H1 (cell line): ENCODE data around the gene CCDC63. TPM values are rescaled to one million over a fixed set of nuclear protein-coding genes. Genes with fewer than 3 reads are reported as not detected.

Source experiments
- CTCF ChIA-PET: fragments of 300-600 bp; sonication (Branson Sonifier 250); formaldehyde crosslinking; loops from one replicate; lab custom pipeline; 2021; ENCODE audit not compliant: partially characterized antibody; lab: Charles Lee
- POLR2A ChIA-PET: fragments of 300-600 bp; sonication (Branson Sonifier 250); formaldehyde crosslinking; loops from one replicate; lab custom pipeline; 2021; ENCODE audit warnings: inconsistent platforms; ENCODE audit not compliant: partially characterized antibody; lab: Charles Lee
- DNase-seq, 2 experiments: peaks; one replicate each; pipeline versions ENCODE4 v3.0.0 to v3.0.0-alpha.2; 2010 to 2022; ENCODE audit warnings: low spot score in 2 of 2, low read depth in 1 of 2, mixed read lengths in 1 of 2
- FAIRE-seq: peaks from 2 replicates; lab custom pipeline; 2011; peaks lifted over from hg19 to GRCh38; lab: Jason Lieb, UNC
- H2AFZ ChIP-seq: 2 replicates; pipeline ENCODE4 v1.8.1; 2012; ENCODE audit warnings: low read length, inconsistent platforms
- H2AK5ac ChIP-seq: 2 replicates; pipeline ENCODE4 v1.6.1; 2013; ENCODE audit warnings: low read depth, low read length
- H2BK120ac ChIP-seq: replicated peaks from 2 replicates; pipeline ENCODE3; 2013; ENCODE audit warnings: low read depth, low read length, inconsistent platforms
- H2BK12ac ChIP-seq: 2 replicates; pipeline ENCODE4 v1.6.1; 2013; ENCODE audit warnings: low read depth, low read length
- H2BK15ac ChIP-seq: 2 replicates; pipeline ENCODE4 v1.6.1; 2013; ENCODE audit warnings: low read length
- H2BK20ac ChIP-seq: 2 replicates; pipeline ENCODE4 v1.6.1; 2013; ENCODE audit warnings: low read length
- H2BK5ac ChIP-seq: 2 replicates; pipeline ENCODE4 v1.6.1; 2013; ENCODE audit warnings: low read depth, low read length
- H3K14ac ChIP-seq: 2 replicates; pipeline ENCODE4 v1.6.1; 2013; ENCODE audit warnings: inconsistent platforms; ENCODE audit not compliant: insufficient read length
- H3K18ac ChIP-seq: 2 replicates; pipeline ENCODE4 v1.6.1; 2013; ENCODE audit warnings: low read length; ENCODE audit errors: extremely low read depth
- H3K23ac ChIP-seq: 2 replicates; pipeline ENCODE4 v1.6.1; 2013; ENCODE audit warnings: inconsistent platforms; ENCODE audit not compliant: insufficient read length
- H3K23me2 ChIP-seq: 2 replicates; pipeline ENCODE4 v1.6.1; 2013; ENCODE audit warnings: low read depth, low read length
- H3K27ac ChIP-seq: 2 replicates; pipeline ENCODE4 v1.6.1; 2011; ENCODE audit warnings: low read depth, low read length, inconsistent platforms
- H3K27me3 ChIP-seq, 4 experiments: replicated peaks in 1 of 4; 1 replicate in 1 of 4; 2 replicates in 3 of 4; pipeline versions ENCODE4 v1.6.1 to v1.8.1; 2011 to 2013; ENCODE audit warnings: low read length in 3 of 4, mild to moderate bottlenecking in 3 of 4, inconsistent platforms in 2 of 4, mixed read lengths in 2 of 4, moderate library complexity in 1 of 4; ENCODE audit not compliant: control insufficient read depth in 3 of 4, insufficient read depth in 3 of 4; ENCODE audit errors: extremely low read depth in 1 of 4
- H3K36me3 ChIP-seq, 4 experiments: 2 replicates each; pipeline versions ENCODE4 v1.6.1 to v1.8.1; 2011 to 2013; ENCODE audit warnings: mild to moderate bottlenecking in 4 of 4, low read length in 3 of 4, moderate library complexity in 2 of 4, control low read depth in 1 of 4, inconsistent platforms in 1 of 4; ENCODE audit not compliant: insufficient read depth in 4 of 4, control insufficient read depth in 2 of 4
- H3K4ac ChIP-seq: replicated peaks from 2 replicates; pipeline ENCODE3; 2013; ENCODE audit warnings: low read length, low read depth, mixed read lengths, inconsistent platforms; ENCODE audit not compliant: insufficient read length
- H3K4me1 ChIP-seq, 4 experiments: replicated peaks in 1 of 4; 1 replicate in 1 of 4; 2 replicates in 3 of 4; pipeline versions ENCODE4 v1.6.1 to v1.8.1; 2011 to 2013; ENCODE audit warnings: low read length in 3 of 4, inconsistent platforms in 2 of 4, mixed read lengths in 1 of 4; ENCODE audit not compliant: insufficient read depth in 4 of 4, control insufficient read depth in 3 of 4
- H3K4me2 ChIP-seq, 2 experiments: 2 replicates each; pipeline versions ENCODE4 v1.6.1 to v1.8.1; 2011 to 2013; ENCODE audit warnings: low read depth in 2 of 2, low read length in 2 of 2, control low read depth in 1 of 2, inconsistent platforms in 1 of 2, mild to moderate bottlenecking in 1 of 2; ENCODE audit not compliant: insufficient read depth in 1 of 2
- H3K4me3 ChIP-seq, 4 experiments: fragments of 200-600, 300-600 bp in 1 of 4; sonication (generic), shearing (Covaris generic), sonication (Bioruptor Twin) in 1 of 4; 2 replicates each; pipeline versions ENCODE4 v1.5.1 to v1.8.1; 2011 to 2016; ENCODE audit warnings: low read length in 4 of 4, low read depth in 3 of 4, control low read depth in 2 of 4, inconsistent platforms in 2 of 4, mild to moderate bottlenecking in 2 of 4, mixed read lengths in 1 of 4, moderate library complexity in 1 of 4; ENCODE audit not compliant: insufficient read depth in 2 of 4; ENCODE audit errors: extremely low read depth in 1 of 4
- H3K56ac ChIP-seq: replicated peaks from 2 replicates; pipeline ENCODE3; 2013; ENCODE audit warnings: low read depth, mild to moderate bottlenecking, mixed read lengths, low read length, inconsistent platforms; ENCODE audit not compliant: insufficient read length
- H3K79me1 ChIP-seq: 2 replicates; pipeline ENCODE4 v1.6.1; 2013; ENCODE audit warnings: low read depth, low read length, control low read depth
- H3K79me2 ChIP-seq, 2 experiments: 2 replicates each; pipeline versions ENCODE4 v1.6.1 to v1.8.1; 2012 to 2013; ENCODE audit warnings: low read length in 2 of 2, mild to moderate bottlenecking in 2 of 2, inconsistent platforms in 1 of 2; ENCODE audit not compliant: insufficient read depth in 2 of 2, control insufficient read depth in 1 of 2
- H3K9ac ChIP-seq, 4 experiments: replicated peaks in 1 of 4; 1 replicate in 1 of 4; 2 replicates in 3 of 4; pipeline versions ENCODE4 v1.6.1 to v1.8.1; 2011 to 2013; ENCODE audit warnings: low read depth in 3 of 4, low read length in 3 of 4, control low read depth in 2 of 4, mild to moderate bottlenecking in 2 of 4, moderate library complexity in 2 of 4, inconsistent platforms in 1 of 4; ENCODE audit errors: extremely low read depth in 1 of 4
- H3K9me3 ChIP-seq, 2 experiments: 2 replicates each; pipeline versions ENCODE4 v1.6.1 to v1.8.1; 2012 to 2013; ENCODE audit warnings: mild to moderate bottlenecking in 2 of 2, moderate library complexity in 2 of 2, control low read depth in 1 of 2, inconsistent platforms in 1 of 2, low read depth in 1 of 2, low read length in 1 of 2, mixed read lengths in 1 of 2; ENCODE audit not compliant: insufficient read depth in 2 of 2
- H4K20me1 ChIP-seq, 2 experiments: replicated peaks in 1 of 2; 2 replicates each; pipeline versions ENCODE3 to v1.8.1; 2011 to 2013; ENCODE audit warnings: inconsistent platforms in 2 of 2, low read length in 2 of 2, mild to moderate bottlenecking in 1 of 2; ENCODE audit not compliant: insufficient read depth in 2 of 2, control insufficient read depth in 1 of 2
- H4K5ac ChIP-seq: 2 replicates; pipeline ENCODE4 v1.6.1; 2013; ENCODE audit warnings: low read length, low read depth, mixed read lengths, inconsistent platforms; ENCODE audit not compliant: insufficient read length
- H4K8ac ChIP-seq: 2 replicates; pipeline ENCODE4 v1.8.0; 2013; ENCODE audit warnings: mild to moderate bottlenecking, moderate library complexity, low read length, inconsistent platforms; ENCODE audit not compliant: insufficient read depth; ENCODE audit errors: extremely low read depth
- H4K91ac ChIP-seq: replicated peaks from 2 replicates; pipeline ENCODE3; 2013; ENCODE audit warnings: low read length, mixed read lengths, inconsistent platforms; ENCODE audit not compliant: insufficient read length
- ASH2L ChIP-seq: fragments of 200-600, 300-600 bp; sonication (generic); IDR thresholded peaks from one replicate; pipeline ENCODE4 v1.7.1; 2017; ENCODE audit warnings: low read length
- CEBPB ChIP-seq: IDR thresholded peaks from 2 replicates; pipeline ENCODE4 v1.6.1; 2012; ENCODE audit warnings: low read depth, low read length
- CHD2 ChIP-seq: IDR thresholded peaks from 2 replicates; pipeline ENCODE4 v1.6.1; 2012; ENCODE audit warnings: low read length, improper control_type of control experiment
- CTBP2 ChIP-seq: IDR thresholded peaks from 2 replicates; pipeline ENCODE4 v1.7.0; 2011; ENCODE audit warnings: borderline replicate concordance, mild to moderate bottlenecking, moderate library complexity, mixed read lengths, low read length; ENCODE audit not compliant: insufficient read depth, insufficient read length
- EP300 ChIP-seq, 2 experiments: IDR thresholded peaks; 1 replicate in 1 of 2; 2 replicates in 1 of 2; pipeline ENCODE4 v1.6.1; 2011 to 2012; ENCODE audit warnings: low read depth in 2 of 2, low read length in 2 of 2, mild to moderate bottlenecking in 2 of 2, borderline replicate concordance in 1 of 2, inconsistent platforms in 1 of 2, moderate library complexity in 1 of 2
- FOSL1 ChIP-seq: IDR thresholded peaks from 2 replicates; pipeline ENCODE4 v1.6.1; 2011; ENCODE audit warnings: mild to moderate bottlenecking, low read depth, low read length, moderate library complexity; ENCODE audit not compliant: insufficient read depth
- JUND ChIP-seq: IDR thresholded peaks from 2 replicates; pipeline ENCODE4 v1.6.1; 2011; ENCODE audit warnings: mild to moderate bottlenecking, improper control_type of control experiment, low read length
- RNF2 ChIP-seq: fragments of 200-900, 300-1000 bp; sonication (generic); IDR thresholded peaks from 2 replicates; pipeline ENCODE4 v1.7.1; 2016; ENCODE audit warnings: borderline replicate concordance, low read depth, mild to moderate bottlenecking, antibody characterized with exemption, low read length; ENCODE audit not compliant: poor library complexity, severe bottlenecking; ENCODE audit errors: missing control alignments
- SIX5 ChIP-seq: IDR thresholded peaks from 2 replicates; pipeline ENCODE4 v1.6.1; 2011; ENCODE audit warnings: mild to moderate bottlenecking, low read depth, low read length
- SP1 ChIP-seq: IDR thresholded peaks from 2 replicates; pipeline ENCODE4 v1.6.1; 2011; ENCODE audit warnings: low read depth, low read length
- TBP ChIP-seq: IDR thresholded peaks from 2 replicates; pipeline ENCODE4 v1.6.1; 2011; ENCODE audit warnings: low read depth, low read length, improper control_type of control experiment
- WGBS, 2 experiments: shearing (Covaris generic) in 1 of 2; methylation state at CpG; one replicate each; pipeline versions ENCODE4 v1.1.6 to v1.1.7; 2013 to 2015; ENCODE audit warnings: low lambda C conversion rate in 2 of 2, mixed read lengths in 2 of 2, inconsistent platforms in 1 of 2, low coverage in 1 of 2, missing lambda C conversion rate in 1 of 2; ENCODE audit not compliant: insufficient replicate concordance in 2 of 2, insufficient coverage in 1 of 2, insufficient read length in 1 of 2; ENCODE audit errors: extremely low coverage in 1 of 2, missing lambda C conversion rate in 1 of 2; 5-methylcytosine and 5-hydroxymethylcytosine counted together
- polyA plus RNA-seq, 7 experiments: library from polyadenylated mRNA; depleted of rRNA in 3 of 7; stranded (reverse) in 5 of 7; unstranded in 2 of 7; fragments of >200 nt in 5 of 7; fragments of 200-250 nt in 2 of 7; gene quantifications; 1 replicate in 5 of 7; 2 replicates in 1 of 7; 4 replicates in 1 of 7; pipeline versions ENCODE4 v1.2.1 to v1.2.3, GENCODE V29; 2011 to 2013; ENCODE audit warnings: missing spikeins in 2 of 7, mixed read lengths in 2 of 7
- total RNA-seq: library from RNA; stranded (reverse); fragmentation: NEBNext Ultra II Directional; extraction: Animal tissue kit (Norgen Biotek cat#: 25700); gene quantifications from 2 replicates; pipeline ENCODE4 v1.2.1, GENCODE V29; 2021

CCDC63 gene
- total and polyA plus RNA-seq, 2 of the 8 experiments (the other 6 are each of a cell fraction or from before 2014, with no cell fraction given), result 0.42 to 0.93 TPM

- WGBS, 2 experiments, result 88% methylated on average over 1 of the region's 2 CpGs; no CpG with 5 or more reads in 1 of the 2 experiments
- TF ChIP-seq SP1, result no peak
- no peak for TF ChIP-seq SIX5
- TF ChIP-seq CEBPB, result no peak
- no peak for TF ChIP-seq ASH2L
- no peak for TF ChIP-seq CHD2
- TF ChIP-seq CTBP2, result no peak
- TF ChIP-seq FOSL1, result no peak
- TF ChIP-seq JUND, result no peak
- no peak for TF ChIP-seq EP300 (IDR thresholded peaks at IDR 0.05; ENCODE audit: borderline replicate concordance in 1 of 2, low read depth in 2 of 2, low read length in 2 of 2)
- no peak for TF ChIP-seq TBP
- TF ChIP-seq RNF2, result no peak
These were observed 96.6 kb downstream of the CCDC63 start for GRCh38 chr12:110943373-110943772.

More at GRCh38 chr12:110943373-110943772, 96.6 kb downstream of the CCDC63 start:
- FAIRE-seq (no peak), DNase-seq (no peak)
- no peak overlapping the region for H4K8ac ChIP-seq
- H3K36me3 ChIP-seq, result peaks cover 0 to 7% (median 2%) of the 10 kb centered on the region in 4 experiments; a peak in 3 of 8 replicates
- no peak overlapping the region for H3K23ac ChIP-seq
- H3K4me3 ChIP-seq, result no peak overlapping the region
- no peak overlapping the region for H2BK20ac ChIP-seq
- H4K20me1 ChIP-seq, result peaks cover 0 to 6% of the 10 kb centered on the region in 2 experiments
- H3K56ac ChIP-seq, result no peak overlapping the region
- H3K79me1 ChIP-seq, result no peaks in the 10 kb centered on the region
- H3K4me1 ChIP-seq, result peaks cover 0 to 7% (median 1%) of the 10 kb centered on the region in 4 experiments; a peak in 5 of 7 replicates
- H3K23me2 ChIP-seq, result no peaks in the 10 kb centered on the region
- no peak overlapping the region for H2AK5ac ChIP-seq
- H3K4me2 ChIP-seq, result no peak overlapping the region
- peaks cover 0 to under 1% (median 0%) of the 10 kb centered on the region in 4 experiments; a peak in 3 of 7 replicates for H3K27me3 ChIP-seq
- H2BK120ac ChIP-seq, result no peak overlapping the region
- H3K27ac ChIP-seq, result no peak overlapping the region
- no peak overlapping the region for H2BK12ac ChIP-seq
- no peak overlapping the region for H2BK15ac ChIP-seq
- no peak overlapping the region for H3K14ac ChIP-seq
- CTCF ChIA-PET, result interaction anchor here (0.6 to 1.4 kb wide), 3 partner anchors 12 to 361 kb away, joined by 3 to 4 read pairs (median 3); no protein-coding TSS in a partner anchor
- no peak overlapping the region for H4K5ac ChIP-seq
- no peak overlapping the region for H3K9ac ChIP-seq
- H3K18ac ChIP-seq, result no peak overlapping the region
- POLR2A ChIA-PET, result interaction anchor here (0.6 kb wide), 1 partner anchor 48 kb away, joined by 3 read pairs; no protein-coding TSS in a partner anchor
- H2BK5ac ChIP-seq, result no peak overlapping the region
- peaks cover 0 to 2% of the 10 kb centered on the region in 2 experiments; a peak in 1 of 4 replicates for H3K79me2 ChIP-seq
- H2AFZ ChIP-seq, result no peak overlapping the region
- H4K91ac ChIP-seq, result no peak overlapping the region
- H3K4ac ChIP-seq, result no peak overlapping the region
- peaks cover 16 to 18% of the 10 kb centered on the region in 2 experiments; a peak in 3 of 4 replicates for H3K9me3 ChIP-seq
